Measurements from ENCODE around the gene PARP14. TPM values are rescaled to one million over a fixed set of nuclear protein-coding genes. Genes with fewer than 3 reads are reported as not detected.
A peak's percentile ranks its signal among the peaks of the same experiment; 100 is the strongest.

The PARP14 gene
- polyA plus RNA-seq (2011; rRNA removed) = 23.5 and 29.3 TPM in 2 replicates
- polyA minus RNA-seq (2011; rRNA and poly(A)+ RNA removed) = 40.1 and 48.0 TPM in 2 replicates

GRCh38 chr3:122680475-122681283, at the start of gene PARP14:
TSS of gene PARP14 (plus strand) at chr3:122680839. CDS start at chr3:122680884, 45 bp downstream.
- POLR2A ChIA-PET = interaction anchor here (0.6 kb wide), 1 partner anchor 218 kb away, joined by 3 read pairs; no protein-coding TSS in a partner anchor
- peak; percentile 23; the same call in 1 of the 2 replicates for TF ChIP-seq CTCF (IDR thresholded peaks at IDR 0.05; ENCODE audit: low read depth, low read length)
- H3K4me3 ChIP-seq (ENCODE audit: low read depth, low read length) = peak within 1 kb of the TSS; percentile 82

GRCh38 chr3:122635789-122636188, 44.9 kb upstream of the PARP14 start:
- H3K27me3 ChIP-seq (ENCODE audit: control insufficient read depth, insufficient read depth, low read length) = peaks cover 21% of the 10 kb centered on the region
- no peaks in the 10 kb centered on the region for H3K9me3 ChIP-seq (ENCODE audit: control insufficient read depth, insufficient read depth, low read length)
- POLR2A ChIA-PET = no interaction called here
- TF ChIP-seq CTCF (IDR thresholded peaks at IDR 0.05; ENCODE audit: low read depth, low read length) = no peak
- CTCF ChIA-PET = interaction anchor here (0.8 kb wide), 1 partner anchor 43 kb away, joined by 3 read pairs; no protein-coding TSS in a partner anchor
- H3K4me3 ChIP-seq (ENCODE audit: low read depth, low read length) = no peak overlapping the region
- DNase-seq (ENCODE audit: low read depth, low spot score) = no peak
- no peak overlapping the region for H3K27ac ChIP-seq (ENCODE audit: low read depth, low read length)

More at GRCh38 chr3:122680475-122681283, at the start of gene PARP14:
- Histone ChIP-seq H3K27ac (ENCODE audit: low read depth, low read length) (peak within 1 kb of the TSS; percentile 87), H3K9me3 (ENCODE audit: control insufficient read depth, insufficient read depth, low read length) (no peaks in the 10 kb centered on the region; the same call in 1 of the 2 replicates), H3K27me3 (ENCODE audit: control insufficient read depth, insufficient read depth, low read length) (no peaks in the 10 kb centered on the region)
- peak; percentile 43 for DNase-seq (ENCODE audit: low read depth, low spot score)
- CTCF ChIA-PET = interaction anchor here (1.0 to 4.5 kb wide), 7 partner anchors 11 to 296 kb away, joined by 3 to 129 read pairs (median 14); partner anchors contain the start of gene FAM162A

GRCh38 chr3:122636697-122637096, 43.9 kb upstream of the PARP14 start:
- TF ChIP-seq CTCF (IDR thresholded peaks at IDR 0.05; ENCODE audit: low read depth, low read length) = no peak
- no peak overlapping the region for H3K27ac ChIP-seq (ENCODE audit: low read depth, low read length)
- POLR2A ChIA-PET = no interaction called here
- no peak overlapping the region for H3K4me3 ChIP-seq (ENCODE audit: low read depth, low read length)
- H3K9me3 ChIP-seq (ENCODE audit: control insufficient read depth, insufficient read depth, low read length) = no peaks in the 10 kb centered on the region
- peaks cover 19% of the 10 kb centered on the region for H3K27me3 ChIP-seq (ENCODE audit: control insufficient read depth, insufficient read depth, low read length)
- CTCF ChIA-PET = no interaction called here
- no peak for DNase-seq (ENCODE audit: low read depth, low spot score)

GRCh38 chr3:122640437-122640999, 40.1 kb upstream of the PARP14 start:
- ChIA-PET CTCF (interaction anchor here (0.6 to 1.7 kb wide), 2 partner anchors 39 to 84 kb away, joined by 3 to 7 read pairs; no protein-coding TSS in a partner anchor), POLR2A (no interaction called here)
- TF ChIP-seq CTCF (IDR thresholded peaks at IDR 0.05; ENCODE audit: low read depth, low read length) = no peak
- peaks cover 15% of the 10 kb centered on the region for H3K27me3 ChIP-seq (ENCODE audit: control insufficient read depth, insufficient read depth, low read length)
- no peak overlapping the region for H3K4me3 ChIP-seq (ENCODE audit: low read depth, low read length)
- no peaks in the 10 kb centered on the region for H3K9me3 ChIP-seq (ENCODE audit: control insufficient read depth, insufficient read depth, low read length)
- DNase-seq (ENCODE audit: low read depth, low spot score) = no peak
- H3K27ac ChIP-seq (ENCODE audit: low read depth, low read length) = no peak overlapping the region
